ENCODE measurements around the gene SPACA4.

The SPACA4 gene

DNA sequence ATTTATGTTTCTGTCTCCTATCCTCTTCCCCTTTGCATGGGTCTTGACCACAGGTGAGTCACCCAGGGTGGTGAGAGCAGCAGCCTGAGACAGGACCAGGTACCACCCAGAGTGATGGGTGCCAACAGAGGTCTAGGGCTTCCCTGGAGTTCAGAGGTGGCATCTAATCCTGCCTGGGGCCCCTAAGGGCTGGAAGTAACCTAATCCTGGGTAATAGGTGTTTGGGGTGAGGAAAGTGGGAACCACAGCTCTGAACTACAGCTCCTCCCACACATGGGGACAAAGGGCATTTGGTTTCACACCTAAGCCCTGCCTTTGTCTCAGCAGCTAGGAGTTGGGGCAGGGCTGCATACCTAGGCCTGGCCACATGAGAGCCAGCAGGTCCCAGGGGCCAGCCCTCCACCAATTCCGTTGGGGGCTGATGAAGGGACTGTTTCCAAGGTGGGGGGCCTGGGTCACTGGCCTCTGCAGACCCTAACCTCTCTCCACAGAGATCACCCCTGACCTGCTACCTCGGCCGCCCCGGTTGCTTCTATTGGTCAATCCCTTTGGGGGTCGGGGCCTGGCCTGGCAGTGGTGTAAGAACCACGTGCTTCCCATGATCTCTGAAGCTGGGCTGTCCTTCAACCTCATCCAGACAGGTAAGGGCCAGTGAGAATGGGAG, 20.8 kb downstream of the SPACA4 start:
- H3K4me3 ChIP-seq (ENCODE audit: low read depth, low read length), result no peak overlapping the region
- TF ChIP-seq, protein P1, sequence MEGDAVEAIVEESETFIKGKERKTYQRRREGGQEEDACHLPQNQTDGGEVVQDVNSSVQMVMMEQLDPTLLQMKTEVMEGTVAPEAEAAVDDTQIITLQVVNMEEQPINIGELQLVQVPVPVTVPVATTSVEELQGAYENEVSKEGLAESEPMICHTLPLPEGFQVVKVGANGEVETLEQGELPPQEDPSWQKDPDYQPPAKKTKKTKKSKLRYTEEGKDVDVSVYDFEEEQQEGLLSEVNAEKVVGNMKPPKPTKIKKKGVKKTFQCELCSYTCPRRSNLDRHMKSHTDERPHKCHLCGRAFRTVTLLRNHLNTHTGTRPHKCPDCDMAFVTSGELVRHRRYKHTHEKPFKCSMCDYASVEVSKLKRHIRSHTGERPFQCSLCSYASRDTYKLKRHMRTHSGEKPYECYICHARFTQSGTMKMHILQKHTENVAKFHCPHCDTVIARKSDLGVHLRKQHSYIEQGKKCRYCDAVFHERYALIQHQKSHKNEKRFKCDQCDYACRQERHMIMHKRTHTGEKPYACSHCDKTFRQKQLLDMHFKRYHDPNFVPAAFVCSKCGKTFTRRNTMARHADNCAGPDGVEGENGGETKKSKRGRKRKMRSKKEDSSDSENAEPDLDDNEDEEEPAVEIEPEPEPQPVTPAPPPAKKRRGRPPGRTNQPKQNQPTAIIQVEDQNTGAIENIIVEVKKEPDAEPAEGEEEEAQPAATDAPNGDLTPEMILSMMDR (IDR thresholded peaks at IDR 0.05; ENCODE audit: borderline replicate concordance, insufficient read depth, low read depth, low read length), result no peak

DNA sequence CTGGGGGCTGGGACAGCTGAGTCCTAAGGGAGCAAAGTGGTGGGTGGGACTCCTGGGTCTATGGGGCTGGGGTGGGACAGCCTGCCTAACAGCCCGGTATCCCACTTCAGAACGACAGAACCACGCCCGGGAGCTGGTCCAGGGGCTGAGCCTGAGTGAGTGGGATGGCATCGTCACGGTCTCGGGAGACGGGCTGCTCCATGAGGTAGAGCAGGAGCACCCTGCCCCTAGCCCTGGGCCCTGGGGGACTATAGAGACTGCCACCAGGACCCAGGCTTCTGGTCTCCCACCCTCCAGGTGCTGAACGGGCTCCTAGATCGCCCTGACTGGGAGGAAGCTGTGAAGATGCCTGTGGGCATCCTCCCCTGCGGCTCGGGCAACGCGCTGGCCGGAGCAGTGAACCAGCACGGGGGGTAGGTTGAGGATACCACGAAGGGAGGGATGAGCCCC, 21.3 kb downstream of the SPACA4 start:
- TF ChIP-seq, protein P1 (IDR thresholded peaks at IDR 0.05; ENCODE audit: borderline replicate concordance, insufficient read depth, low read depth, low read length), result no peak
- no peak overlapping the region for H3K4me3 ChIP-seq (ENCODE audit: low read depth, low read length)

DNA sequence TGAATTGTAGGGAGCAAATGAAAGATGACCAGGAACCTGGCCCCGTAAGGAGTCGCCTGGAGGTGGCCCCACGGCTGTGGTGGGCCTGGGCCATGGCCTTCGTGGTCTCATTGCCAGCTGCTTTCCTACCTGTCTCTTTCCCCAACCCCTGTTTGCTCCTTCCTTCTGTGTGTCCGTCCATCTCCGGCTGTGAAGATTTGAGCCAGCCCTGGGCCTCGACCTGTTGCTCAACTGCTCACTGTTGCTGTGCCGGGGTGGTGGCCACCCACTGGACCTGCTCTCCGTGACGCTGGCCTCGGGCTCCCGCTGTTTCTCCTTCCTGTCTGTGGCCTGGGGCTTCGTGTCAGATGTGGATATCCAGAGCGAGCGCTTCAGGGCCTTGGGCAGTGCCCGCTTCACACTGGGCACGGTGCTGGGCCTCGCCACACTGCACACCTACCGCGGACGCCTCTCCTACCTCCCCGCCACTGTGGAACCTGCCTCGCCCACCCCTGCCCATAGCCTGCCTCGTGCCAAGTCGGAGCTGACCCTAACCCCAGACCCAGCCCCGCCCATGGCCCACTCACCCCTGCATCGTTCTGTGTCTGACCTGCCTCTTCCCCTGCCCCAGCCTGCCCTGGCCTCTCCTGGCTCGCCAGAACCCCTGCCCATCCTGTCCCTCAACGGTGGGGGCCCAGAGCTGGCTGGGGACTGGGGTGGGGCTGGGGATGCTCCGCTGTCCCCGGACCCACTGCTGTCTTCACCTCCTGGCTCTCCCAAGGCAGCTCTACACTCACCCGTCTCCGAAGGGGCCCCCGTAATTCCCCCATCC, 22.1 kb downstream of the SPACA4 start:
- TF ChIP-seq, protein P1 (IDR thresholded peaks at IDR 0.05; ENCODE audit: borderline replicate concordance, insufficient read depth, low read depth, low read length), result no peak
- no peak overlapping the region for H3K4me3 ChIP-seq (ENCODE audit: low read depth, low read length)

DNA sequence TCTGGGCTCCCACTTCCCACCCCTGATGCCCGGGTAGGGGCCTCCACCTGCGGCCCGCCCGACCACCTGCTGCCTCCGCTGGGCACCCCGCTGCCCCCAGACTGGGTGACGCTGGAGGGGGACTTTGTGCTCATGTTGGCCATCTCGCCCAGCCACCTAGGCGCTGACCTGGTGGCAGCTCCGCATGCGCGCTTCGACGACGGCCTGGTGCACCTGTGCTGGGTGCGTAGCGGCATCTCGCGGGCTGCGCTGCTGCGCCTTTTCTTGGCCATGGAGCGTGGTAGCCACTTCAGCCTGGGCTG, 22.7 kb downstream of the SPACA4 start:
- H3K4me3 ChIP-seq (ENCODE audit: low read depth, low read length), result no peak overlapping the region
- TF ChIP-seq, protein P1 (IDR thresholded peaks at IDR 0.05; ENCODE audit: borderline replicate concordance, insufficient read depth, low read depth, low read length), result no peak

DNA sequence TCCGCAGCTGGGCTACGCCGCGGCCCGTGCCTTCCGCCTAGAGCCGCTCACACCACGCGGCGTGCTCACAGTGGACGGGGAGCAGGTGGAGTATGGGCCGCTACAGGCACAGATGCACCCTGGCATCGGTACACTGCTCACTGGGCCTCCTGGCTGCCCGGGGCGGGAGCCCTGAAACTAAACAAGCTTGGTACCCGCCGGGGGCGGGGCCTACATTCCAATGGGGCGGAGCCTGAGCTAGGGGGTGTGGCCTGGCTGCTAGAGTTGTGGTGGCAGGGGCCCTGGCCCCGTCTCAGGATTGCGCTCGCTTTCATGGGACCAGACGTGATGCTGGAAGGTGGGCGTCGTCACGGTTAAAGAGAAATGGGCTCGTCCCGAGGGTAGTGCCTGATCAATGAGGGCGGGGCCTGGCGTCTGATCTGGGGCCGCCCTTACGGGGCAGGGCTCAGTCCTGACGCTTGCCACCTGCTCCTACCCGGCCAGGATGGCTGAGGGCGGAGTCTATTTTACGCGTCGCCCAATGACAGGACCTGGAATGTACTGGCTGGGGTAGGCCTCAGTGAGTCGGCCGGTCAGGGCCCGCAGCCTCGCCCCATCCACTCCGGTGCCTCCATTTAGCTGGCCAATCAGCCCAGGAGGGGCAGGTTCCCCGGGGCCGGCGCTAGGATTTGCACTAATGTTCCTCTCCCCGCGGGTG, 23.2 kb downstream of the SPACA4 start:
- no peak overlapping the region for H3K4me3 ChIP-seq (ENCODE audit: low read depth, low read length)

DNA sequence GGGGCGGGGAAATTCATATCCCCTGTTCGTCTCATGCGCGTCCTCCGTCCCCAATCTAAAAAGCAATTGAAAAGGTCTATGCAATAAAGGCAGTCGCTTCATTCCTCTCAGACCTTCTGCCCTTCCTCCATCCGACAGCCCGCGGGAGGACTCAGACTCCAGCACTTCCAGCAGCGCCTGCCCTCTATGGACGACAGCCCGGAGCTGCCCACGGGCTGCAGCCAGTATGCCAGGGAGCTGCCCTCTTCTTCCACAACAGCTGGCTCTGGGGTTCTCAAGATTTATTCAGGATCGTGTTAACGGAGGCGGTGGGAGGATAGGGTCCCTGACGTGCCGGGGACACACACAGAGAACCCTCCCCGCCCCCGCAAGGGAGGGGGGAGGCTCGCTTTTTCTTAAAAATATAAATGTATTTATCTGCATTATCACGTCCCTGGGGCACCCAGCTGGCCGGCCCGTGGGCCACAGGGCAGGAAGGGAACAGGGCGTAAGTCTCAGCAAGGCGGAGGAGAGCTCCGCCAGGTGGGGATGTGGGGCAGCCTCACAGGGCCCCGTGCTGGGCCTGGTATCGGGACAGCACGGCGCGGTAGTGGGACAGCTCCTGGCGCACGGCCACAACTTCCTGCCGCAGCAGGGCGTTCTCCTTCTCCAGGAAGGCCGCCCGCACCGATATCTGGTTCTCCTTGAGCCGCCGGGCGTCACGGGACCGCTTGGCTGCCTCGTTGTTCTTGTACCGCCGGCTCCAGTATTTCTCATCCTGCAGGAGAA, 23.9 kb downstream of the SPACA4 start:
- TF ChIP-seq, protein P1 (IDR thresholded peaks at IDR 0.05; ENCODE audit: borderline replicate concordance, insufficient read depth, low read depth, low read length), result no peak
- no peak overlapping the region for H3K4me3 ChIP-seq (ENCODE audit: low read depth, low read length)

More for the DNA sequence above, 23.2 kb downstream of the SPACA4 start:
- TF ChIP-seq, protein P1 (IDR thresholded peaks at IDR 0.05; ENCODE audit: borderline replicate concordance, insufficient read depth, low read depth, low read length), result no peak
